Activated effector memory CD4-positive, alpha-beta T cell treated with anti-CD3 and anti-CD28 coated beads, Interleukin-2, amount 50 U/mL, for 16 hours (primary cell): ENCODE data around the gene TTC9C.
"Not testable (repeated sequence)": the region's sequence is repeated elsewhere in the genome, so short reads cannot be mapped to it uniquely, and the experiment has no call there.

ENCODE experiments used
- DNase-seq: peaks from one replicate; pipeline ENCODE4 v3.0.0-alpha.2; 2020

The TTC9C gene, protein sequence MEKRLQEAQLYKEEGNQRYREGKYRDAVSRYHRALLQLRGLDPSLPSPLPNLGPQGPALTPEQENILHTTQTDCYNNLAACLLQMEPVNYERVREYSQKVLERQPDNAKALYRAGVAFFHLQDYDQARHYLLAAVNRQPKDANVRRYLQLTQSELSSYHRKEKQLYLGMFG

DNA sequence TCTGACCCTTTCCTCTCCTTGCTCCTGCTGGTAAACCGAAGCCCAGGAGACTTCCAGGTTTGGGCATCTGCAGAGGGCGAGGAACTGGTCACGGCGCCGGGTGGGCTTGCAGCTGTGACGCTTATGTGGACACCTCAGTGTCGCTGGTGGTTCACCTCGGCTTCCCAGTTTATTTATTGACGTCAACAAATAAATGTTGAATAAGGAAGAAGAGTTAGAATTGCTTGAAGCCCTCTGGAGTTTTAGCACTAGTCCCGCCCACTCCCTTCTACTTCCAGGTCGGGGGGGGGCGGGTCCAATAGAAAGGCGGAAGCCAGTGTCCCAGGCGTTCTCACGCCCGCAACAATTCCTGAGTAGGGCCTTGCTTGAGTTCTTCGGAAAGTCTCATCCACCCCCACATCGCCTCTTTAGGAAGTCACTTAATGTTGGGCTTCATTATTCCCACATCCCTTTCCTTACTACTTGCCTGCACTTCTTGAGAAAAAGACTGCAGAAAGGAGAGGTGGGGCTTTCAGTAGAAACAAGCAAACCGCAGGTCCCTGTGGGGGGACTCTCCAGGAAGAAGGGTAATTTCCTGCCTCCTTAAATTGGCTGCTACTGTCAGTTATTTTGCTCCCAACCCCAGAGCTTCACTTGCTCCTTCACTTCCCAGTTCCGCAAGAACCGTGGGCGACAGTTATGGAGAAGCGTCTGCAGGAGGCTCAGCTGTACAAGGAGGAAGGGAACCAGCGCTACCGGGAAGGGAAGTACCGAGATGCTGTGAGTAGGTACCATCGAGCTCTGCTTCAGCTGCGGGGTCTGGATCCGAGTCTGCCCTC is at the start of gene TTC9C:
TSS of gene TTC9C (plus strand) at position 316 of the 818 bp plus-strand sequence. CDS start at position 679, 363 bp downstream.
- peak; percentile 94 for DNase-seq

DNA sequence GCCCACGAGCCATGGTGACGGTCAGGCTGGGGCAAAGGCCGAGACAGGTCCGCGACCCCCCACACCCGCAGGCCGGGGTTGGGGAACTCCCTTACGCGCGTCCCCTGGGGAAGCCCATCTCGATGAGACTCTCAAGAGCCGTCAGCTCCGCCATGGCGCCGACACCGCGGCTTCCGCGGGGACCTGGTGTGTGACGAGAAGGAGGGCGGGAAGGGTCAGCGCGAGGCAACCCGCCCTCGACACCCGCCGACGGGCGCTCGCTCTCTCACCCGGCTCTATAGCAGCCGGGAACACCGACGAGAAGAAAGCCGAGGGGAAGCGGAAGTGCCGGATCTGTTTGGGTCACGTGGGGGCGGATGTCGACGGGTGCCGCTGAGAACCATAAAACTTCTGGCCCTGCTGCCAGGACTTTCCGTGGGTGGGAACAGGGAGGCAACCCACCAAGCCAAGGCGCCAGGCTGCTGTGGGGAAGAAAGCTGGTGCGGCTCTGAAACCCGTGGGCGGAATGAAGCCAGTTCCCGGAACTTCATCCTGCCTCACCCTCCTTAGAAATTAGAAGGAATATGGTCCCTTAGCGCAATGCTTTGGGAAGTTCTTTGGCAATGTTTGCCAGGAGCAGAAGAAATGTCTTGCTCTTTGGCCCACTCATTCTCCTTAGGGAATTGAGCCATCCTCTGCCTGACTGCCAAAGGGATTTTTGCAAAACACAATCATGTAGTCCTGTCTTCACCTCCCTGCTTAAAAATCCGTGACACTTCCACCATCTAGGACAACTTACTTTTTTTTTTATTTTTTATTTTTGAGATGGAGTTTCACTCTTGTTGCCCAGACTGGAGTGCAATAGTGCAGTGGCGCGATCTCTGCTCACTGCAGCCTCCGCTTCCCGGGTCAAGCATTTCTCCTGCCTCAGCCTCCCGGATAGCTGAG is 49.3 kb upstream of the TTC9C start, which contains the start of gene UBXN1:
TSS of gene UBXN1 (minus strand) at position 304 of the 927 bp plus-strand sequence. CDS start at position 154, 150 bp downstream.
- peak; percentile 94 for DNase-seq

DNA sequence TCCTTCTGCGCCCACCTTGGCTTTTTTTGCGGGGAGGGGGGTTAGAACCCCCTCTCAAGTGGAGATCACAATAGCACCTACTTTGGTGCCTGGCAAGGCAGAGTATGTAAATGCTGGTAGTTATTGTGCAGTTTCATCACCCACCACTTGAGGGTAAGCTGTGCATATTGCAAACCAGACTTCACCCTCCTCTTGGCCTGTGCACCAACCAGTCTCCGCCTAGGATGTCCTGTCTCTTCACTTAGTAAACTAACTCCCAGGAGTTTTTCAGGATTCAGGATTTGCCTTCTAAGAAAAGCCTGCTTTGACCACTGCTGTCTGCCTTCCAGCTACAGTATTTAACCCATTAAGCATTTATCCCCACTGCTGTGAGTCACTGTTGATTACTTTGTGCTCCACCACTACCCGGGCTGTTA is 47.5 kb upstream of the TTC9C start:
- DNase-seq = no peak

DNA sequence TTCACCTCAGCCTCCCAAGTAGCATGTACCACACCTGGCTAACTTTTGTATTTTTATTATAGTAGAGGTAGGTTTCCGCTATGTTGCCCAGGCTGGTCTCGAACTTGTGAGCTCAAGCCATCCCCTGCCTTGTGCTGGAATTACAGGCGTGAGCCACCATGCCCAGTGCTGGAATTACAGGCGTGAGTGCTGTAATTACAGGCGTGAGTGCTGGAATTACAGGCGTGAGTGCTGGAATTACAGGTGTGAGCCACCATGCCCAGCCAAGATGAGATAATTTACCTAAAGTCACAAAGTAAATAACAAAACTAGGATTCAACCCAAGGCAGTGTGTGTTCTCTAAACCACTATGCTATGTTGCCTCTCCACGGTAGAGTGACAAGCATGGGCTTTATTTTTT is 45.8 kb upstream of the TTC9C start:
- DNase-seq = no peak

DNA sequence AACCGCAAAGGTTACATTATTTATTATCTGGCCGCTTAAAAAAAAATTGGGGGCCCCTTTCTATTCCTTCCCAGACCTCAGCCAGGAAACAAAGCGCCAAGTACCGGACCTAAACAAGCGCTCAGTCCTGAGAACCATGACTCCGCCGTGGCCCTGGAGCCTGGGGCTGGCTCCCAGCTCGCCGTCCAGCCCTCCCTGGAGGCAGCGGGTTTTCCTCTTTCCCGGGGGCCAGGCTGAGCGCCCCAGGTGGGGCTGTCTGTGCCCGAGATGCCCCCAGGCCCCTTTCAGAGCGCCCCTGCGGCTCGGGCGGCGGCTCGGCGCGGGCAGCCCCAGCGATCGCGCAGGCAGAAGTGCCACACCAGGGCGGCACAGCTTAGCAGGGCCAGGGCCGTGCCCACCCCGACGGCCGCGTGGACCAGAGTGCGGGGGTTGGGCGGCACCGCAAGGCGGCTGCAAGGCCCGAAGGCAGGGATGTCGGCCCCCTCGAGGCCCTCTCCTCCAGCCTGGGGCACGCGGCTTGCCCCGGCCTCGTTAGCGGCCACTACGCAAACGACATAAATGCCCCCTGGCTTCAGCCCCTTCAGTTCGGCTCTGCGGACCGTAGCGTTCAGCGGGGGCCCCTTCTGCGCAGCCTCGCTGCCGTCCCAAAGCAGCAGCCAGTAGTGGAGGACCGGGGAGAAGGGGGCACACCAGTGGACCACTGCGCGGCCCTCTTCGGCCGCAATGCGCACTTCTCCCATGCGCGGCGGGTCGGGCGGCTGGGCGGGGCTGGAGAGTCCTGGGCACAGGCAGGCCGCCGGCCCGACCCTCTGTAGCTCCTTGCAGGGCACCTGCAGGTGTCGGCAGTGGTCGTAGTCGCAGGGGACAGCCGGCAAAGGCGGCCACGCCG is 40.5 kb upstream of the TTC9C start:
- no peak for DNase-seq

DNA sequence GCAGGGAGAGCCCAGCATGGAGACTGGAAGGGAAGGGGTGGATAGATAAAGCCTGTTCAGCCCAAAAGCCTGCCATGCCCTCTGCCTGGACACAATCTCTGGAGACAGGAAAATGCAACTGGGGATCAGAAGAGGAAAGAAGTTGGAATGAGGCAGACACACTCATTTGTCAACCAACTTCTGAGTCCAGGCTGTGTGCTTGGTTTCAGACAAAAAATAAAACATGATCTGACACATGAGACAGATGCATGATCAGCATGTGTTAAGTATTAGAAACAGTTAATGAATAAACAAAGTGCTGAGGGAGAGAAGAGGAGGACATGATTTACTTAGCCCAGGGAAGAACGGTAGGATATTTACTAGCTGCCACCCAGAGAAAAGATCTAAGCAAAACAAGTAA is 39.8 kb upstream of the TTC9C start:
- no peak for DNase-seq

DNA sequence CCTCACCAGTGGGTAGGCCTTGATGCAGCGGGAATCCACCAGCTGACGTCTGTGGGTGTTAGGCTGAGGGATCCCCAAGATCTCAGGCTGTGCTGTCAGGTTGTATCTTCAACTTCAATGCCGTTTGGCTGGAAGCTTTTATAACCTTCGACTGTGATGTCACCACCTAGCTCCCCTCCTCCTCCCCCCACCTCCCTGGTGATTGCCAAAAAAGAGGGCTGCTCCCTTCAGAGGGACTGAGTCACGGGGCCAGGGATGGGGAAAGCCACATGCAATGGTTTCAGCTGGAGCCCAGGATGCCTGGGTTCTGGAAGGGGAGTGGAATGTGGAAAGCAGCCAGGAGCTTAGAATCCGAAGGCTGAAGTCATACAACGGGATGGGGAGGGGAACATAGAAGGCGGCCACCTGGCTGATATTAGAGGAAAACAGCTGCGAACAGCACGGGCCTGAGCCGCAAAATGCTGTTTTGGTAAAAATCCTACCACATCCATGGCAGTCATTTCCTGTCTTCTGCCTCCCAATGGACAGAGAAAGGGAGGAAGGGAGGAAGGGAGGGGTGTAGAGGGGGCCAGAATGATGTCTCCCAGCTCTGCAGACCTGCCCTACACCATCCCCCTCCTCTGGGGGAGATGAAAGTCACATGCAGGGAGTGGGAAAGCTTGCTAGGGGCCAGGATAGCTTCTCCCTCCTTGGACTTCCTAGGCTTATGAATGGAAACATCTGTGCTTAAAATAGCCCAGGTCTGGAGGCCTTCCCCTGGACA is 38.7 kb upstream of the TTC9C start, which contains the start of gene LRRN4CL:
TSS of gene LRRN4CL (minus strand) at position 110 of the 763 bp plus-strand sequence. CDS start 1,022 bp downstream, outside the sequence.
- DNase-seq = no peak

DNA sequence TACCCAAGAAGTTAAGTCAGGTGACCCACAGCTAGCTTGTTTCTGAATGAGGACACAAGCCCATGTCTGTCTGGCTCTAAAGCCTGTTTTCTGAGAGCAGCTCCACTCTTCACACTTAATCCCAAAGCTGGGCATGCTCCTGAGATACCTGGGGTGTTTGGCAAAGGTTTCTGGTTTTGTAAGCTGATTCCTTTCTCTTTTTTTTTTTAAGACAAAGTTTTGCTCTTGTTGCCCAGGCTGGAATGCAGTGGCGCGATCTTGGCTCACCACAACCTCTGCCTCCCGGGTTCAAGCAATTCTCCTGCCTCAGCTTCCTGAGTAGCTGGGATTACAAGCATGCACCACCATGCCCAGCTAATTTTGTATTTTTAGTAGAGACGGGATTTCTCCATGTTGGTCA is 34.7 kb upstream of the TTC9C start:
- not testable (repeated sequence) for DNase-seq

DNA sequence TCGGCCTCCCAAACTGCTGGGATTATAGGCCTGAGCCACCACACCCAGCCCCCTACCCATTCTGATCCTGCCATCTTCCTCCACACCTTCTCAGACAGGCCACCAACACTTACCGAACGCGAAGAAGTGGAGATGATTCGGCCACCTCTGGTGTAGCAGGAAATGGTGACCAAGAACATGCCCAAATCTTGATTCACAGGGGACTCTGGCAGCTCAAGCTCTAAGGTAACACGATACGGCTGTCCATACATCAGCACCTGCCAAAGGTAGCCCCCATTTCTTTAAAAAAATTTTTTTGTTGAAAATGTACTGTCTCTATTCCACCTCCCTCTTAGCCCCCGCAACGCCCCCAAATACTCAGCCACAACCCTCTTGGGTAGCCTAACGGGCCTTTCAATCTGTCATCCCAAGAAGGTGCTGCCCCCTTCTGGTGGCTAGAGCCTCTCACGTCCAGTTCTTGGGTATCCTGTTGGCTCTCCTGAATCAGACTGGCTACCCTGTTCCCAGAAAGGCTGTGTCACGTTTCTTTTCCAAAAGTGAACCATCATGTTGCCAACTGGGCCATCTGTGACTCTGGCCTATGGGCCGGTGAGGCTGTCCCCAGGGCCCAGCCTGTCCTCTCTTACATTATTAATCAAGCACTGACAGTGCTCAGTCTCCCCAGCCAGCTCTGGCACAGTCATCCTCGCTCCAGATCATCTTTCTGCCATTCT is 33.7 kb upstream of the TTC9C start:
- DNase-seq = peak; percentile 91

DNA sequence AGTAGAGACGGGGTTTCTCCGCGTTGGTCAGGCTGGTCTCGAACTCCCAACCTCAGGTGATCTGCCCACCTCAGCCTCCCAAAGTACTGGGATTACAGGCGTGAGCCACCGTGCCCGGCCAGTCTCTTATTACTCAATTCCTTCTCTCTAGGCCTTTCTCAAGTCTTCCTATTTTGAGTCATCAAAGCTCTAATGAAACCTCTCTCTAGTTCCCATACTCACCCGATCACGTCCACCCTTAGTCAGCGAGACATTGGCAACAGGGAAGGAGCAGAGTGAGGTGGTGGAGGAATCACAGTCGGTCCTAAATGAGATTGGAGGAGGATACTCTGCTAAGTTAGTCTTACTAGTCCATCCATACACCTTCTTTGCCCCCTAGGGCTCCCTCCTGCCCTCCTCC is 26.0 kb upstream of the TTC9C start:
- no peak for DNase-seq

DNA sequence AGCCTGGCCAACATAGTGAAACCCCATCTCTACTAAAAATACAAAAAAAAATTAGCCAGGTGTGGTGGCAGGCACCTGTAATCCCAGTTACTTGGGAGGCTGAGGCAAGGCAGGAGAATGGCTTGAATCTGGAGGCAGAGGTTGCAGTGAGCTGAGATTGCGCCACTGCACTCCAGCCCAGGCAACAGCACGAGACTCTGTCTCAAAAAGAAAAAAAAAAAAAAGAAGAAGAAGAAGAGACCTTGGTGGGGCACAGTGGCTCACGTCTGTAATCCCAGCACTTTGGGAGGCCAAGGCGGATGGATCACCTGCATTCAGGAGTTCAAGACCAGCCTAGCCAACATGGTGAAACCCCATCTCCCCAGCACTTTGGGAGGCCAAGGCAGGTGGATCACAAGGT is 24.4 kb upstream of the TTC9C start:
- not testable (repeated sequence) for DNase-seq

DNA sequence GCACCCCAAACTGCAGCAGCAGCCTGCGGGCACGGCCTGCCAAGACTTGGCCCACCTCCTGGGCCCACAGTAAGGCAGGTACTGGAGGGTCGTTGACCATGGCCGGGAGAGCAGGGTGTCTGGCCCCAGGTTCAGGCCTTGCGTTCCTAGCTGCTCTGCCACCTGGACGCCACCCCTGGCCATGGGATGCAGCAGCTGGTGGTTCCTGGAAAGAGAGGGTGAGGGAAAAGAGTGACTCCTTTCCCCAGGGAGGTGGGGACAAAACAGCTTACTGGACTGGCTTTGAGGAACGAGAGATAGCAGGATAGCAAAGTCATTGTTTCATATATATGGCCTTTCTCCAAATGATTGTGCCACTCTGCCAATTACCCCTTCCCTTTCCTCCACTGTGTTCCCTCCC is 22.9 kb upstream of the TTC9C start:
- no peak for DNase-seq

DNA sequence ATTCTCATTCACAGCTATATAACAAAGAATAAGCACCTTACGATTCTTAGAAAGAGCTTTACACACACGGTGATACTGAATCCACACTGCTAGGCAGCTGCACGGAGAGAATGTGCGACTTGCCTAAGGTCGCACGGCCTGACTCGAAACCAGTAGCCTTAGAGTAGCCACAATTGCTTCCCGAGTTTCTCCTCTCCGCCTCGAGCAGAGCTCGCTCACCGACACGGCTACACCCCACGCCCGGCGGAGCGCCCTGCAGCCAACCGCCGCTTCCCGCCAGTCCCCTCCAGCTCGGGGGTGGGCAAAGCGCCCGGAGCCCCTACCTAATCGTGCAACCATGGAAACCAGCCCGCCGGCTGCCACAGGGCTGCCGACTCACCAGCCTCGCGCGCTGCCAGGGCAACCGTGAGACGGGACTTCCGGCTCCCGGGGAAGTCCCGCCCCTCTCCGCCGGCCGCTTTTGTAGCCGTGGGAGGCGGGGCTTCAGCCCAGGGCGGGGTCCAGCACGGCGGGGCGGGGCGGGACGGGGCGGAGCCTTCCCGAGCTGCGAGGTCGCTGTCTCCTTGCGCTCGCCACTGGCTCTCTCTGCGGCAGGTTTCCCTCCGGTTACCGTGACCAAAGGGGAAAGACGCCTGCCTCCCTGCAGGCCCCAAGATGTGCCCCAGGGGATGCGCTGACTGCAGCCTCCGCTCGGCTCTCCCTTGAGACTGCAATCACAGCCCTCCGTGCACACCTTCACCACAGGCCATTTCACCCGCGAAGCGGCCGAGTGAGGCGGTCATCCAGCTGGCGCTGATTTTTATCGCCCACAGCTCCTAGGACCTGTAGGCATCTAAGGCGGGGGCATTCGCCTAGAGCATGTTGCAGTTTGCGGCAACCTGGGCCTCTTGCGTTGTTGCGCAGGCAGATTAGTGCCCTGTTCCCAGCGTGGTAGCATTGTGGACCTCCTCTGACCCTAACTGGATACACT is 22.1 kb upstream of the TTC9C start:
- DNase-seq = peak; percentile 98

DNA sequence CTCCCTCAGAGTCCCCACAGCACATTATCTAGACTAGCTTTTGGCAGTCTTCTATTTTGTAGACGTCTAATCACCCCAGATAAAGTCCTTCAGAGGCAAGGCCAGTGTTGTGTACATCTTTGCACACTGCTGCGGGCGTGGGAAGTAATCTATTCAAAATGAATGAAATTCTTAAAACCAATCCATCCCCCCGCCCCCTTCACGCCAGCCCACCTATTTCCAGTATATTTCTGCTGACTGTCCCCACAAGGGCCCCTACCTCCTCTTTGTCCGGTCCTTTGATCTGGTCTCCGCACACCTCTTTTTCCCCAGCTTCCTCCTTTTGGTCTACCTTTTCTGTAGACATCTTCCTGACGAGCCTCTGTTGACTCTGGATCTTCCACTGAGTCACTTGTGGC is 21.4 kb upstream of the TTC9C start:
- no peak for DNase-seq

DNA sequence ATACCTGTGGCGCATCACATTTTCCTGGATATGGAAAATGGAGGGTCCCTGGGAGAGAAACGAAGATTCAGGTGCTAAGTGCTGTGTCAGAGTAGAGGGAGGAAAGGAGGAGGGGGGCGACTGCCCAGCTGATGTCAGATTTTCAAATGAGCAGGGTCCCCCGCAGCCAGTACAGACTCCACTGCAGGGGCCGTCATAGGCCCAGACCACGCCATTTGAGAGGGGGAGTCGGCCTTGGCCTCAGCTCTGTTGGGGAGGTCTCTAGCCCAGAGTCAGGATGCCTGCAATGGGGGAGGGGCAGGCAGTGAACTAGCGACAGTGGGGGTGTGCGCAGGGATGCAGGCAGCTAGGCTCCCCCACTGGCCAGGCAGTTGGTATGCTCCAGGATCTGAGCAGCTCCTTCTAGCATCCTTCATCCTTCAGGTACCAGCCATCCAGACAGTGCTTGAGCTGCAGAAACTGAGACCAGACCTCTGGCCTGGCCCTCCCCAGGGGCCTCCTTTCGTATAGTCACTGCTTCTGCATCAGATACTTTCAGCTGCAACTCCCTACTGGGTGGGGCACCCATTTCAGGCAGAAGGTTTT is 20.9 kb upstream of the TTC9C start, which contains the start of the genes BSCL2 and GNG3:
TSS of gene BSCL2 (minus strand) at position 148 of the 585 bp plus-strand sequence. CDS start 229 bp downstream, outside the sequence.
TSS of gene GNG3 (plus strand) at position 400 of the 585 bp plus-strand sequence. CDS start 620 bp downstream, outside the sequence.
- no peak for DNase-seq

DNA sequence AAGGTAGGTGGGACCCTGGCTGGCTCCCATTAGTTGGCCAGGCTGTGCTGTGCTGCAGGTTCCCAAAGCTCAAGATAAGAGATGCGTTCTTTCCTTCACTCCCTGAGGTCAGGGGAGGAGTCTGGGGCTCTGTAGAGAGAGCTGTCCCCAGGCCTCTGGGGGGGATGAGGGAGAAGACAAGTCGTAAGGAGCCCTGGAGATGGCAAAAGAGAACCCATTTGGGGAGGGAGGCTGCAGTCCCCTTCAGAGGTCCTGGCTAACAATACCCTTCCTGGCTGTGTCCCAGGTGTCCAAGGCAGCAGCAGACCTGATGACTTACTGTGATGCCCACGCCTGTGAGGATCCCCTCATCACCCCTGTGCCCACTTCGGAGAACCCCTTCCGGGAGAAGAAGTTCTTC is 19.9 kb upstream of the TTC9C start:
- DNase-seq = no peak

DNA sequence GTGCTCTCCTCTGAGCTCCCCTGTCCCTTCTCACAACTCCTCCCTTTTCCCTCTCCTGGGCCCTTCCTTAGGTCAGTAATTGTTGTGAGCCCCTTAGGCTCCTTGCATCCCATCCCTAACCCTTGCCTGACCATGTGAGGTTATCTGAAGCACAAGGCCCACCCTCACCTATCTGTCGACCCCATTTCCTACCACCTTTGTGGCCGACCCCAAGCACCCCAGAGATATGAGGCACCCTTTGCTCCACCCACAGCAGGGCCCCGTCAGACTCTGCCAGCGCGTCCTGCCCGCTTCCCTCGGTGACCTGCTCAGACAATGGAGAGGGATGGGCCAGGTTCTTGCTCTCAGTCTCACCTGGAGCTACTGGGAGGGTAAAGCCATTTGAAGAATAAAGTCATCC is 19.5 kb upstream of the TTC9C start:
- peak; percentile 80 for DNase-seq

DNA sequence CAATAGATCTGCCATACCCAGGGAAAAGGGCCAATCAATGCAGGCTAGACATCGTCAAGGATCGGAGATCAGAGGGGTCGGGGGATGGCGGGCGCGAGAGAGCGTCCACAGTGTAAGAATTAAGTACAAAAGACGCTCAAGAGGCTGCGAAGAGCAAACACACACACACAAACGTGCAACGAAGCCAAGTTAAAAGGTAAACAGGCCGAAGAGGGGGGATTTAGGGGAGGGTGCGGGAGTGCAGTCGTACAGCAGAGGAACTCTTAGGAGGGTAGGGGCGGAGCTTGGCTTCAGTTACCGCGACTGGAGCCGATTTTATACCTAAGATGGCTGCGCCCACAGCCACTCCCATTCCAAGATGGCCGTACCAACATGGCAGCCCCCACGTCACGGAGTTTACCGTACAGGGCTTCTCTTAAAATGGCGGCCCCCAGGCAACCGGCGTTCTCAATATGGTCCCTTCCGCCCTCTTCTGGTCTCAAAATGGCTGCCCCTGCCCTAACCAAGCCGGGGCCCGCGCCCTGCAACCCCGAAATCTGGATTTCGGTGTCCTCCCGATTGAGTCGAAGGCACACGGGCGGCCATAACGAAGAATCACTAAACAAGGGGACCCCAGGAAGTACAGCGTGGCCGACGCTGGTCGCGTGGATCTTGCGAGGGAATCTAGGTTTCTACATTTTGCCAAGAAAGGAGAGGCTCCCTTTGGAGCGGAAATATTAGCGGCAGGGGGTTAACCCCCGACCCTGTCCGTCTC is 18.9 kb upstream of the TTC9C start:
- peak; percentile 98 for DNase-seq
